ENCODE results near the gene R3HCC1L. TPM values are rescaled to one million over a fixed set of nuclear protein-coding genes. Genes with fewer than 3 reads are reported as not detected.

R3HCC1L gene
- total RNA-seq, 1 experiment from 2014 or later: 15.9 TPM

DNA sequence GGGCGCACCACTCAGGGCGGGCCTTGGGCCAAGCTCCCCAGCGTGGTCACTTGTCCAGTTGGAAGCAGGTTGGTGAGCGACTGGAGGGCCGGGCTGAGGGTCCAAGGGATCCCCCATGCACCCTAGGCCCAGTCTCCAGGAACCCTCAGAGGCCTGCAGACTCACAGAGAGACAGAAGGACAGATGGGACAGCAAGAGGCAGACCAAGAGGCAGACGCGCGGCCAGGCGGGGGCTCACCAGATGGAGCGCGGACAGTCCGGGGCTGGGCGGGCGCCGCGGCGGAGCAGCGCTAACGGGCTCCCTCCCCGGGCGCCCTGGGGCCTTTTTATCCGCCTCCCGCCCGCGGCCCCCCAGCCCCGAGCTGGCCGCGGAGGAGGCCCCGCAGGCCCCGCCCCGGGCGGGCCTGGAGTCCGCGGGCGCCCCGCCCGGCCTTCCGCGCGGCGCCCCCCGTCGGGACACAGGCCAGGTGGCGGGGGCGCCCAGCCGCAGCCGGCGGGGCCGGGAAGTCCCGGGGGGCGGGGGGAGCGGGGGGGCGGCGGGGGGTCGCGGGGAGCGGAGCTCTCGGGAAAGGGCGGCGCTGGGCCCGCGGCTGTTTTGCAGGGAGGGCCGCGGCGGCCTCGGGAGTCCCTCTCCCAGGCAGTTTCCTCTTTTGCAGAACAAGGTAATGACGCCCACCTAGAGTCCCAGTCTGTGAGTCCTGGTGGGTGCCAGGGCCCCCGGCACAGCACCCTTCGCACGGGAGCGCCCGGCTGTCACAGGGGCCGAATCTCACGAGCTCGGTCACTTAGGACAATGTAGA is 133.6 kb downstream of the R3HCC1L start, which contains the start of gene LOXL4:
Gene LOXL4 (minus strand): TSS at position 301 of the 800 bp plus-strand sequence. CDS start 5,175 bp downstream, outside the sequence.
- H3K4me1 ChIP-seq (ENCODE audit: control insufficient read depth, insufficient read depth, low read length): peaks cover 47% of the 10 kb centered on the region
- in situ Hi-C loops (cut with HindIII; ENCODE audit: low pct_unique_long_range_greater_than_20kb, low sequenced_read_pairs): no loop called here
- no peaks in the 10 kb centered on the region for H3K36me3 ChIP-seq (ENCODE audit: control insufficient read depth, insufficient read depth, low read length)
- ChIA-PET POLR2A (interaction anchor here (1.2 kb wide), 1 partner anchor 41 kb away, joined by 3 read pairs; no protein-coding TSS in a partner anchor), CTCF (interaction anchor here (0.5 to 2.4 kb wide), 2 partner anchors 41 to 680 kb away, joined by 3 to 12 read pairs; no protein-coding TSS in a partner anchor)
- DNase-seq (ENCODE audit: low read depth, low spot score): no peak
- no peaks in the 10 kb centered on the region for H3K27me3 ChIP-seq (ENCODE audit: control insufficient read depth, insufficient read depth, low read length)
- H3K4me3 ChIP-seq (ENCODE audit: low read depth in 2 of 2, low read length in 2 of 2): peak within 1 kb of the TSS; percentile 40 to 53
- no TSS peak for BruUV-seq (replicated peaks)
- peak; percentile 49 for ATAC-seq
- intact Hi-C loops (cut with micrococcal nuclease; ENCODE audit: unreplicated experiment): loop anchor here (10.0 kb wide), 1 partner anchor 127 kb away; no protein-coding TSS in a partner anchor
- TF ChIP-seq REST (IDR thresholded peaks at IDR 0.05; ENCODE audit: insufficient read depth in 1 of 2, low read depth in 2 of 2, low read length in 1 of 2) (no peak), SIN3A (IDR thresholded peaks at IDR 0.05; ENCODE audit: borderline replicate concordance, insufficient read depth, low read depth, low read length) (no peak), TCF7L2 (IDR thresholded peaks at IDR 0.05; ENCODE audit: low read depth, low read length) (no peak), POLR2AphosphoS5 (IDR thresholded peaks at IDR 0.05; ENCODE audit: low read depth, low read length) (no peak), CTCF (IDR thresholded peaks at IDR 0.05) (no peak)
- peak within 1 kb of the TSS; percentile 80 for H3K27ac ChIP-seq (ENCODE audit: low read length)
- H3K9me3 ChIP-seq (ENCODE audit: control insufficient read depth, insufficient read depth, low read depth, low read length): no peaks in the 10 kb centered on the region

DNA sequence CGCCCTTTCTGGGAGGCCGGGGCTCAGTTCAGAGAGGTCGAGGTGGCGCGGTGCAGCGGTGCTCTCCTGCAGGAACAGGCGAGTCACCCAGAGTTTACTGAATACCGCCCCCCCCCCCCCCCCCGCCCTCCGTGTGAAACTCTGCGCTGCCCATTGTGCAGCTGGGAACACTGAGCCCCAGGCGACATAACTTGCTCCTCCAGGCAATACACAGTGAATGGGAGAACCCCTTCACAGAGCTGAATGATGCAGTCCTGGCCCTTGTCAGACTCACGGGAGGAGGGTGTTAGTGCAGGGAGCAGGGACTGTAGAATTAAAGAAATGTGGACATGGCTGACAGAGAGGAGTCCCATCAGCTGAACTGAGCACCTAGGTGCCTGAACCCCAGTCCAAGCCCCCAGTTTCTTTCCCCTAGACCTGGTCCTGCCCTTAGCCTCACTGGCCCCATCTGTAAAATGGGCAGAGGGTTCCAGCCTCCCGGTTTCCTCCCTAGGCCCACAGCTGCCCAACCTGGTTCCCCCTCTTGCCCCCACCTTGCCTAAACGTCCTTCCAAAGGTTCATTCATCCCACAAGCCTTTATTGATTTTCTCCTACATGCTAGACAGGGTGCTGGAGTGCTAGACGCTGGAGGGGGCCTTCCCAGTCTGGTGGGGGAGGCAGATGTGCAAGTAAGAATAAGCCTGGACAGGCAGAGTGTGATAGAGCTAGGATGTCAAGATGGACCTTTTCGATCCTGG is 134.4 kb downstream of the R3HCC1L start:
- no peaks in the 10 kb centered on the region for H3K36me3 ChIP-seq (ENCODE audit: control insufficient read depth, insufficient read depth, low read length)
- in situ Hi-C loops (cut with HindIII; ENCODE audit: low pct_unique_long_range_greater_than_20kb, low sequenced_read_pairs) (no loop called here), intact Hi-C loops (cut with micrococcal nuclease; ENCODE audit: unreplicated experiment) (loop anchor here (10.0 kb wide), 1 partner anchor 126 kb away; no protein-coding TSS in a partner anchor)
- H3K4me1 ChIP-seq (ENCODE audit: control insufficient read depth, insufficient read depth, low read length): peaks cover 47% of the 10 kb centered on the region
- ATAC-seq (peak; percentile 41), DNase-seq (ENCODE audit: low read depth, low spot score) (no peak)
- CTCF ChIA-PET: no interaction called here
- peak overlapping the region; percentile 80 for H3K27ac ChIP-seq (ENCODE audit: low read length)
- POLR2A ChIA-PET: no interaction called here
- no TSS peak for BruUV-seq (replicated peaks)
- no peak for TF ChIP-seq POLR2AphosphoS5 (IDR thresholded peaks at IDR 0.05; ENCODE audit: low read depth, low read length)
- no peaks in the 10 kb centered on the region for H3K27me3 ChIP-seq (ENCODE audit: control insufficient read depth, insufficient read depth, low read length)
- H3K4me3 ChIP-seq (ENCODE audit: low read depth in 2 of 2, low read length in 2 of 2): peak overlapping the region; percentile 35
- H3K9me3 ChIP-seq (ENCODE audit: control insufficient read depth, insufficient read depth, low read depth, low read length): no peaks in the 10 kb centered on the region

All from Panc1 (cell line).